Stimulated activated CD8-positive, alpha-beta memory T cell treated with anti-CD3 and anti-CD28 coated beads, Interleukin-7, amount 100 ng/mL, for 4 hours (primary cell): ENCODE results near the gene DOCK4.

Source experiments
- DNase-seq, 2 donors: peaks; one replicate each; pipeline ENCODE4 v3.0.0-alpha.2; 2020; ENCODE audit warnings: low read depth in 2 of 2

The DOCK4 gene

DNA sequence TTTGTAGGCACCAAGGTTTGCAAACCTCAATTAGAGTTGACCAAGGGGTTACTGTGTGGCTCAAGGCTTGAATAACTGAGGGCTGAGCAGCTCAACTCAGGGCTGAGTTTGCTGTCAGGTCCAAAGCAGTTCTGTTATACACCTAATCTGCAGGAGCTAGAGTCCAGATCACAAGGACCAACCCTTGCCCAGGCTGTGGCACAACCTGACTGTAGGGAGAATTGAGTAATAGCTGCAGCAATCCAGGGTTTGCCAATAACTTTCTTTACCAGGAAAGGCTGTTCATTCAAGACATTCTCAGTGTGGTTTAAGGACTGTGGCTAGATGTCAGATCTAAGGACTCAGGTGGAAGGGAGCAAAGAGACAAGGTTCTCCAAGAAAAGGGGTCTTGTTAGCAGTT is 528.4 kb downstream of the DOCK4 start:
- DNase-seq, result no peak

DNA sequence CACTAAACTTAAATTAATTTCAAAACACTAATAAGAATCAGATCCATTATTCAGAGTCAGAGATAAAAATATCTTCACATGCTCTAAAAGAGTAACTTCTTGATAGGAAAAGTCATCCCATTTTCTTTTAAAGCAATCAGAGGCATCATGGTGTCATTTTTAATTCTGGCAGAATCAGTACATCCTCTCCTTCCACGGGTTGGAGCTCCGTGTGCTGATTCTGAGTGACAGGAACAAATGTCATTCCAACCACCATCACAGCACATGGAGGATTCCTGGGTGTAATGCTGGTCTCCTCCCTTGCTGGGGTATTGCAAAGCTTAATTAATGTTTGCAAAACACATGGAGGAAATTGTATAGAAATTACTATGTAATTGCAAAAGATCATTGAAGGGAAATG is 529.4 kb downstream of the DOCK4 start:
- DNase-seq, result no peak
